GM12873 (cell line): Measurements from ENCODE around the gene GPR132.

ENCODE experiments used
- TF ChIP-seq, protein P1 (sequence below): IDR thresholded peaks from 2 replicates; pipeline ENCODE4 v1.5.1; 2012; ENCODE audit warnings: low read depth, mild to moderate bottlenecking, moderate library complexity, low read length, control low read depth; ENCODE audit not compliant: insufficient read depth; ENCODE audit errors: missing control alignments

The GPR132 gene

DNA sequence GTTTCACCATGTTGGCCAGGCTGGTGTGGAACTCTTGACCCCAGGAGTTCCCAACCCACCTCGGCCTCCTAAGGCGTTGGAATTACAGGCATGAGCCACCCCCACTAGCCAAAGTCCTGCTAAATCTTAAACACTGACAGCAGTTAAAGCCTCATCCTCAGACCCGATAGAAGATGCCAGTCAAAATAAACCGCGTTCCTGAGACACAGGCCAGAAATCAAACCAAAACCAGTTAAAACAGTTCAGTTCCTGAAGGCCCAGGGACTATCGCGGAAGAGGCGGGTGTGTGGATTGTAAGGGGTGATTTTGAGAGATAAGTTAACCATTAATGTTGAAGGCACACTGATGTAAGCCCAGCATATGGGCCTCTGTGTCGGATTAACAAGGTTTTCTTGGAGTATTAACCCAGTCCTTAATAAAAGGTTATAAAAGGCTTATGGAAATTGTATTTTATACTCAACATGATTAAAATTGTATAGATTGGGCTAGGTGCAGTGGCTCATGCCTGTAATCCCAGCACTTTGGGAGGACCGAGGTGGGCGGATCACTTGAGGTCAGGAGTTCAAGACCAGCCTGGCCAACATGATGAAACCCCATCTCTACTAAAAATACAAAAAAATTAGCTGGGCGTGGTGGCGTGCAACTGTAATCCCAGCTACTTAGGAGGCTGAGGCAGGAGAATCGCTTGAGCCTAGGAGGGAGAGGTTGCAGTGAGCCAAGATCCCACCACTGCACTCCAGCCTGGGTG lies 25.6 kb downstream of the GPR132 start:
- TF ChIP-seq, protein P1, sequence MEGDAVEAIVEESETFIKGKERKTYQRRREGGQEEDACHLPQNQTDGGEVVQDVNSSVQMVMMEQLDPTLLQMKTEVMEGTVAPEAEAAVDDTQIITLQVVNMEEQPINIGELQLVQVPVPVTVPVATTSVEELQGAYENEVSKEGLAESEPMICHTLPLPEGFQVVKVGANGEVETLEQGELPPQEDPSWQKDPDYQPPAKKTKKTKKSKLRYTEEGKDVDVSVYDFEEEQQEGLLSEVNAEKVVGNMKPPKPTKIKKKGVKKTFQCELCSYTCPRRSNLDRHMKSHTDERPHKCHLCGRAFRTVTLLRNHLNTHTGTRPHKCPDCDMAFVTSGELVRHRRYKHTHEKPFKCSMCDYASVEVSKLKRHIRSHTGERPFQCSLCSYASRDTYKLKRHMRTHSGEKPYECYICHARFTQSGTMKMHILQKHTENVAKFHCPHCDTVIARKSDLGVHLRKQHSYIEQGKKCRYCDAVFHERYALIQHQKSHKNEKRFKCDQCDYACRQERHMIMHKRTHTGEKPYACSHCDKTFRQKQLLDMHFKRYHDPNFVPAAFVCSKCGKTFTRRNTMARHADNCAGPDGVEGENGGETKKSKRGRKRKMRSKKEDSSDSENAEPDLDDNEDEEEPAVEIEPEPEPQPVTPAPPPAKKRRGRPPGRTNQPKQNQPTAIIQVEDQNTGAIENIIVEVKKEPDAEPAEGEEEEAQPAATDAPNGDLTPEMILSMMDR = no peak

GRCh38 chr14:105034315-105035039 lies 30.8 kb downstream of the GPR132 start:
- TF ChIP-seq, protein P1 = no peak

DNA sequence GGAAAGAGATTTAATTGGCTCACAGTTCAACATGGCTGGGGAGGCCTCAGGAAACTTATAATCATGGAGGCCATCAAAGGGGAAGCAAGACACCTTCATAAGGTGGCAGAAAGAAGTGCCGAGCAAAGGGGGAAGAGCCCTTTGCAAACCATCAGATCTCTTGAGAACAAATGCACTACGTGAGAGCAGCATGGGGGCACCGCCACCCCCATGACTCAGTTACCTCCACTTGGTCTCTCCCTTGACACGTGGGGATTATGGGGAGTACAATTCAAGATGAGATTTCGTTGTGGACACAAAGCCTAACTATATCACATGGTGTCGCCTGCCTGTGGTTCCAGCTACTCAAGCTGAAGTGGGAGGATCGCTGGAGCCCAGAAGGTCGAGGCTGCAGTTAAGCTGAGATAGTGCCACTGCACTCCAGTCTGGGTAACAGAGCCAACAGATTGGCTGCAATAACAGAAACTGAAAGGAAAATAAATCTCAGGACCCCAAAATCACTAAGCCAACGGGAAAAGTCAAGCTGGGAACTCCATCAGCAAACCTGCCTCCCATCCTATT lies 34.3 kb downstream of the GPR132 start:
- TF ChIP-seq, protein P1 = no peak

DNA sequence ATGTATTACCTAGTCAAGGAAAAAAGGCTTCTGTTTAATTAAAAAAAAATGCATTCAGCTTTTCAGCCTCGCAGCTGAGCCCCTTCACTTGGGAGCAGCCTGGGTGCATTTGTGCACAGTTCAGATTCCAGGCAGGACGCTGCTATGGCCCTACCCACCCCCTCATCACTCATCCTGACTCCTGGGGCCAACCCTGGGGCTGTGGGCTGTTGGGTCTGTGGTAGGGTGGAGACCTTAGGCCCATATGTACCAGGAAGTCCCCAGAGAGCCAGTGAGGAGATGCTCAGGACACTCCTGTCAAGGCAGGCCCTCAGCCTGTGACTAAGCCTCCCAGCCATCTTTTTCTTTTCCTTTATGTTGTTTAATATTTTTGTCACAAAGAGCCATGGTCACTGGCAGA lies 35.0 kb downstream of the GPR132 start:
- TF ChIP-seq, protein P1 = no peak

GRCh38 chr14:105029402-105029801 lies 35.8 kb downstream of the GPR132 start:
- TF ChIP-seq, protein P1 = no peak

DNA sequence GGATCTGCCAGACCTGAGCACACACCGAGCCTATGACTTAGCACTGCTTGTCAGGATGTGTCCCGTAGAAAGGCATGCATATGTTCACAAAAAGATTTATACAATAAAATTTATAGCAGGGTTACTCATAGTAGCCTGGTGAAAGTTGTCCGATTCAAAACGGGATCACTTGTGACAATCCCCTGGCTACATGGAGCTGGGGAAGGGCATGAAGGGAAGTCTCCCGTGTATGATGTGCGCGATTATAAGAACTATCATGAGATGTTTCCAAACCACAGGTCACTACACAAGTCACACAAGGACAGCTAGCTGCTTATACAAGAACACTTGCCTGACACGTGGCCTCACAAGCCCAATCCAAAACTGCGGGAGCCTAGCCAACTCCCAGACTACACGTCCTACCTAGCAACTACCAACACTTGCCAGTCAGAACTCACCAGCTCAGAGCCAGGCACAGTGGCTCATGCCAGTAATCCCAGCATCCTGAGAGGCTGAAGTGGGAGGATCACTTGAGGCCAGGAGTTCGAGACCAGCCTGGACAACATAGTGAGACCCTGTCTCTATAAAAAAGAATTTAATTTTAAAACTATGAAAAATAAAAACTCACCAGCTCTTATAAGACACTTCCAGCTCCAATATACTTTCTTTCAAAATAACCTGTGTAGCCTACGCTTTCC lies 36.8 kb downstream of the GPR132 start:
- TF ChIP-seq, protein P1 = no peak

- TF ChIP-seq, protein P1 = no peak
Observed at GRCh38 chr14:105026802-105027563, 38.2 kb downstream of the GPR132 start.
